Parathyroid adenoma (tissue), 2 donors: ENCODE results near the gene ABCD2.

Experiments
- H2AFZ ChIP-seq: fragments of 300-600 bp; sonication (generic); one replicate; pipeline ENCODE4 v1.7.0; 2017; ENCODE audit warnings: antibody characterized with exemption, mild to moderate bottlenecking
- H3K27ac ChIP-seq: fragments of 300-600 bp; sonication (generic); one replicate; pipeline ENCODE4 v1.7.0; 2017
- H3K27me3 ChIP-seq: fragments of 300-600 bp; sonication (generic); one replicate; pipeline ENCODE4 v1.7.0; 2017; ENCODE audit warnings: low read length; ENCODE audit not compliant: control insufficient read depth, insufficient read depth
- H3K36me3 ChIP-seq: fragments of 300-600 bp; sonication (generic); one replicate; pipeline ENCODE4 v1.7.0; 2017; ENCODE audit warnings: low read length; ENCODE audit not compliant: control insufficient read depth, insufficient read depth
- H3K4me1 ChIP-seq: fragments of 300-600 bp; sonication (generic); one replicate; pipeline ENCODE4 v1.7.0; 2017; ENCODE audit warnings: control low read depth
- H3K4me2 ChIP-seq: fragments of 300-600 bp; sonication (generic); one replicate; pipeline ENCODE4 v1.7.0; 2017; ENCODE audit warnings: low read length
- H3K4me3 ChIP-seq: fragments of 300-600 bp; sonication (generic); one replicate; pipeline ENCODE4 v1.7.0; 2017; ENCODE audit warnings: low read depth, low read length
- H3K79me2 ChIP-seq: fragments of 300-600 bp; sonication (generic); one replicate; pipeline ENCODE4 v1.7.0; 2017; ENCODE audit warnings: control low read depth
- H3K9ac ChIP-seq: fragments of 300-600 bp; sonication (generic); one replicate; pipeline ENCODE4 v1.7.0; 2017; ENCODE audit warnings: mild to moderate bottlenecking
- H3K9me3 ChIP-seq: fragments of 300-600 bp; sonication (generic); one replicate; pipeline ENCODE4 v1.7.0; 2017; ENCODE audit warnings: low read length; ENCODE audit not compliant: control insufficient read depth
- CTCF ChIP-seq: fragments of 300-600 bp; sonication (generic); IDR thresholded peaks from one replicate; pipeline ENCODE4 v1.7.0; 2017; ENCODE audit warnings: antibody characterized with exemption, mild to moderate bottlenecking
- donor health status: primary hyperparathyroidism.

The ABCD2 gene

GRCh38 chr12:39620659-39621658 lies 1.4 kb upstream of the ABCD2 start:
- Histone ChIP-seq H3K27me3 (no peaks in the 10 kb centered on the region), H3K9me3 (no peaks in the 10 kb centered on the region), H2AFZ (peak overlapping the region; percentile 89), H3K4me3 (peak overlapping the region; percentile 73), H3K27ac (peak overlapping the region; percentile 65), H3K4me2 (peak overlapping the region; percentile 74), H3K9ac (no peak overlapping the region), H3K4me1 (peaks cover 2% of the 10 kb centered on the region), H3K79me2 (no peaks in the 10 kb centered on the region), H3K36me3 (no peaks in the 10 kb centered on the region)
- no peak for TF ChIP-seq CTCF

- Histone ChIP-seq H3K27ac (no peak overlapping the region), H3K27me3 (no peaks in the 10 kb centered on the region), H2AFZ (peak overlapping the region; percentile 89), H3K79me2 (no peaks in the 10 kb centered on the region), H3K9ac (no peak overlapping the region), H3K4me3 (peak overlapping the region; percentile 73), H3K4me2 (peak overlapping the region; percentile 74), H3K9me3 (no peaks in the 10 kb centered on the region), H3K4me1 (peaks cover 2% of the 10 kb centered on the region), H3K36me3 (no peaks in the 10 kb centered on the region)
- no peak for TF ChIP-seq CTCF
Observed at GRCh38 chr12:39619316-39619659, 315 bp downstream of the ABCD2 start.

- no peaks in the 10 kb centered on the region for H3K27me3 ChIP-seq
- H2AFZ ChIP-seq: no peak overlapping the region
- no peak overlapping the region for H3K9ac ChIP-seq
- no peak overlapping the region for H3K27ac ChIP-seq
- no peak overlapping the region for H3K4me3 ChIP-seq
- no peaks in the 10 kb centered on the region for H3K36me3 ChIP-seq
- H3K9me3 ChIP-seq: no peaks in the 10 kb centered on the region
- TF ChIP-seq CTCF: no peak
- no peak overlapping the region for H3K4me2 ChIP-seq
- peaks cover 2% of the 10 kb centered on the region for H3K4me1 ChIP-seq
- no peaks in the 10 kb centered on the region for H3K79me2 ChIP-seq
Observed at GRCh38 chr12:39618701-39619100, 902 bp downstream of the ABCD2 start.

GRCh38 chr12:39617887-39618286 lies 1.7 kb downstream of the ABCD2 start:
- H3K27ac ChIP-seq: no peak overlapping the region
- TF ChIP-seq CTCF: no peak
- H3K9ac ChIP-seq: no peak overlapping the region
- H3K9me3 ChIP-seq: no peaks in the 10 kb centered on the region
- H3K4me3 ChIP-seq: no peak overlapping the region
- H3K27me3 ChIP-seq: no peaks in the 10 kb centered on the region
- H3K79me2 ChIP-seq: no peaks in the 10 kb centered on the region
- no peak overlapping the region for H2AFZ ChIP-seq
- H3K4me2 ChIP-seq: no peak overlapping the region
- H3K4me1 ChIP-seq: peaks cover 2% of the 10 kb centered on the region
- H3K36me3 ChIP-seq: no peaks in the 10 kb centered on the region
